ENCODE measurements around the gene ADH7.
"Not testable (repeated sequence)": the region's sequence is repeated elsewhere in the genome, so short reads cannot be mapped to it uniquely, and the experiment has no call there.

- TF ChIP-seq, protein P1, sequence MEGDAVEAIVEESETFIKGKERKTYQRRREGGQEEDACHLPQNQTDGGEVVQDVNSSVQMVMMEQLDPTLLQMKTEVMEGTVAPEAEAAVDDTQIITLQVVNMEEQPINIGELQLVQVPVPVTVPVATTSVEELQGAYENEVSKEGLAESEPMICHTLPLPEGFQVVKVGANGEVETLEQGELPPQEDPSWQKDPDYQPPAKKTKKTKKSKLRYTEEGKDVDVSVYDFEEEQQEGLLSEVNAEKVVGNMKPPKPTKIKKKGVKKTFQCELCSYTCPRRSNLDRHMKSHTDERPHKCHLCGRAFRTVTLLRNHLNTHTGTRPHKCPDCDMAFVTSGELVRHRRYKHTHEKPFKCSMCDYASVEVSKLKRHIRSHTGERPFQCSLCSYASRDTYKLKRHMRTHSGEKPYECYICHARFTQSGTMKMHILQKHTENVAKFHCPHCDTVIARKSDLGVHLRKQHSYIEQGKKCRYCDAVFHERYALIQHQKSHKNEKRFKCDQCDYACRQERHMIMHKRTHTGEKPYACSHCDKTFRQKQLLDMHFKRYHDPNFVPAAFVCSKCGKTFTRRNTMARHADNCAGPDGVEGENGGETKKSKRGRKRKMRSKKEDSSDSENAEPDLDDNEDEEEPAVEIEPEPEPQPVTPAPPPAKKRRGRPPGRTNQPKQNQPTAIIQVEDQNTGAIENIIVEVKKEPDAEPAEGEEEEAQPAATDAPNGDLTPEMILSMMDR (conservative IDR thresholded peaks at IDR 0.05; ENCODE audit: low read length) = not testable (repeated sequence)
- not testable (repeated sequence) for TF ChIP-seq EZH2phosphoT487 (IDR thresholded peaks at IDR 0.05; ENCODE audit: borderline replicate concordance)
Observed at GRCh38 chr4:99377341-99377740, 57.8 kb downstream of the ADH7 start.

All from Loucy (cell line).